NCI-H2081 treated with DMSO at 0.1 percent for 48 hours (cell line): Measurements from ENCODE around the gene RPS14.
"Not testable (repeated sequence)": the region's sequence is repeated elsewhere in the genome, so short reads cannot be mapped to it uniquely, and the experiment has no call there.

Source experiments
- DNase-seq: peaks from one replicate; lab custom pipeline; 2025; lab: John Stamatoyannopoulos, UW

Gene RPS14

GRCh38 chr5:150444770-150445169, 4.8 kb downstream of the RPS14 start:
- no peak for DNase-seq

- no peak for DNase-seq
Observed at GRCh38 chr5:150443242-150444075, 6.1 kb downstream of the RPS14 start.

- DNase-seq: no peak
Observed at GRCh38 chr5:150442699-150443080, 6.8 kb downstream of the RPS14 start.

- no peak for DNase-seq
Observed at GRCh38 chr5:150441813-150442698, 7.5 kb downstream of the RPS14 start.

GRCh38 chr5:150440948-150441812, 8.4 kb downstream of the RPS14 start:
- DNase-seq: no peak

- no peak for DNase-seq
Observed at GRCh38 chr5:150438873-150439546, 10.5 kb downstream of the RPS14 start.

GRCh38 chr5:150436141-150436680, 13.3 kb downstream of the RPS14 start:
- DNase-seq: peak; percentile 17

- no peak for DNase-seq
Observed at GRCh38 chr5:150434464-150434863, 15.1 kb downstream of the RPS14 start.

- no peak for DNase-seq
Observed at GRCh38 chr5:150431574-150431973, 18.0 kb downstream of the RPS14 start.

GRCh38 chr5:150431048-150431447, 18.5 kb downstream of the RPS14 start:
- DNase-seq: no peak

- DNase-seq: no peak
Observed at GRCh38 chr5:150429410-150429873, 20.1 kb downstream of the RPS14 start.

GRCh38 chr5:150428978-150429377, 20.6 kb downstream of the RPS14 start:
- no peak for DNase-seq

- no peak for DNase-seq
Observed at GRCh38 chr5:150428106-150428876, 21.2 kb downstream of the RPS14 start.

GRCh38 chr5:150426165-150426564, 23.4 kb downstream of the RPS14 start:
- not testable (repeated sequence) for DNase-seq

- DNase-seq: no peak
Observed at GRCh38 chr5:150422758-150423157, 26.8 kb downstream of the RPS14 start.

- no peak for DNase-seq
Observed at GRCh38 chr5:150422075-150422474, 27.5 kb downstream of the RPS14 start.

- DNase-seq: no peak
Observed at GRCh38 chr5:150419630-150420270, 29.8 kb downstream of the RPS14 start.

- DNase-seq: not testable (repeated sequence)
Observed at GRCh38 chr5:150413902-150414790, 35.4 kb downstream of the RPS14 start.
